GM18858 (cell line): Measurements from ENCODE around the gene TSG101.
A peak's percentile ranks its signal among the peaks of the same experiment; 100 is the strongest.

Source experiments
- ATAC-seq: cut with Tn5 transposase; IDR thresholded peaks from one replicate; pipeline ENCODE4 v1.9.1; 2021; ENCODE audit not compliant: unreplicated experiment

The TSG101 gene

GRCh38 chr11:18526521-18527296 is at the start of gene TSG101:
TSS of gene TSG101 (minus strand) at chr11:18526942. CDS start at chr11:18526816, 126 bp downstream.
- ATAC-seq, result peak; percentile 86

- ATAC-seq, result no peak
Measured at GRCh38 chr11:18575361-18575760, 48.6 kb upstream of the TSG101 start.

GRCh38 chr11:18567081-18567480 is 40.3 kb upstream of the TSG101 start:
- no peak for ATAC-seq

GRCh38 chr11:18566406-18566805 is 39.7 kb upstream of the TSG101 start:
- ATAC-seq, result no peak

- no peak for ATAC-seq
Measured at GRCh38 chr11:18564149-18564548, 37.4 kb upstream of the TSG101 start.

GRCh38 chr11:18563090-18563730 is 36.5 kb upstream of the TSG101 start:
- ATAC-seq, result no peak

- no peak for ATAC-seq
Measured at GRCh38 chr11:18548001-18548400, 21.3 kb upstream of the TSG101 start.

- ATAC-seq, result no peak
Measured at GRCh38 chr11:18540207-18541009, 13.7 kb upstream of the TSG101 start.

GRCh38 chr11:18536209-18536608 is 9.5 kb upstream of the TSG101 start:
- ATAC-seq, result no peak

GRCh38 chr11:18534245-18534644 is 7.5 kb upstream of the TSG101 start:
- no peak for ATAC-seq

- no peak for ATAC-seq
Measured at GRCh38 chr11:18533365-18533764, 6.6 kb upstream of the TSG101 start.

GRCh38 chr11:18527512-18527911 is 770 bp upstream of the TSG101 start:
- no peak for ATAC-seq

- ATAC-seq, result no peak
Measured at GRCh38 chr11:18526130-18526520, 617 bp downstream of the TSG101 start.

- no peak for ATAC-seq
Measured at GRCh38 chr11:18524248-18524647, 2.5 kb downstream of the TSG101 start.

- ATAC-seq, result no peak
Measured at GRCh38 chr11:18523084-18523483, 3.7 kb downstream of the TSG101 start.

GRCh38 chr11:18522388-18522787 is 4.4 kb downstream of the TSG101 start:
- ATAC-seq, result no peak

- ATAC-seq, result no peak
Measured at GRCh38 chr11:18521122-18521521, 5.6 kb downstream of the TSG101 start.

- ATAC-seq, result no peak
Measured at GRCh38 chr11:18502352-18502751, 24.4 kb downstream of the TSG101 start.

- ATAC-seq, result no peak
Measured at GRCh38 chr11:18501629-18502028, 25.1 kb downstream of the TSG101 start.

GRCh38 chr11:18498039-18498438 is 28.7 kb downstream of the TSG101 start:
- no peak for ATAC-seq

GRCh38 chr11:18495703-18496102 is 31.0 kb downstream of the TSG101 start:
- no peak for ATAC-seq

- no peak for ATAC-seq
Measured at GRCh38 chr11:18495271-18495670, 31.5 kb downstream of the TSG101 start.
